Thyroid gland (tissue), 4 donors: ENCODE results near the gene SFTPA1. TPM values are rescaled to one million over a fixed set of nuclear protein-coding genes. Genes with fewer than 3 reads are reported as not detected.
"Not testable (repeated sequence)": the region's sequence is repeated elsewhere in the genome, so short reads cannot be mapped to it uniquely, and the experiment has no call there.

Experiments
- DNase-seq, 2 donors: peaks; one replicate each; pipeline ENCODE4 v3.0.0-alpha.2; 2019
- H3K27ac ChIP-seq, 3 donors: fragments of 200-600 bp; sonication (generic); 1 replicate in 2 of 3; 2 replicates in 1 of 3; pipeline ENCODE4 v1.5.1; 2016 to 2019; ENCODE audit warnings: mild to moderate bottlenecking in 1 of 3, moderate library complexity in 1 of 3
- H3K27me3 ChIP-seq: fragments of 200-600 bp; sonication (generic); one replicate; pipeline ENCODE4 v1.5.1; 2019
- H3K36me3 ChIP-seq, 2 donors: fragments of 200-600 bp; sonication (generic); one replicate each; pipeline ENCODE4 v1.5.1; 2016 to 2019
- H3K4me1 ChIP-seq, 2 donors: fragments of 200-600 bp; sonication (generic); one replicate each; pipeline ENCODE4 v1.5.1; 2017 to 2019
- H3K4me3 ChIP-seq, 3 donors: fragments of 200-600 bp; sonication (generic); replicated peaks in 1 of 3; 1 replicate in 2 of 3; 2 replicates in 1 of 3; pipeline ENCODE4 v1.5.1; 2016; ENCODE audit warnings: mild to moderate bottlenecking in 1 of 3
- H3K9me3 ChIP-seq: fragments of 200-600 bp; sonication (generic); one replicate; pipeline ENCODE4 v1.5.1; 2017
- POLR2A ChIP-seq, 2 donors: fragments of 450-650 bp; IDR thresholded peaks; one replicate each; pipeline ENCODE4 v1.6.1; 2017; ENCODE audit warnings: antibody characterized with exemption in 2 of 2, mild to moderate bottlenecking in 2 of 2, moderate library complexity in 1 of 2
- WGBS, 2 donors: methylation state at CpG; one replicate each; pipeline ENCODE4 v1.1.5; 2017; 5-methylcytosine and 5-hydroxymethylcytosine counted together
- intact Hi-C: fragments of 100-400 bp; cut with DNase I; formaldehyde crosslinking; loops from one replicate; pipeline ENCODE4 v1.15.1; 2023
- total RNA-seq, 4 donors: library from RNA; depleted of rRNA; stranded (reverse); fragments of >200 nt; gene quantifications; one replicate each; pipeline ENCODE4 v1.2.3, GENCODE V29; 2016
- TF ChIP-seq, protein P1 (sequence below), 6 experiments: fragments of 200-600 bp in 3 of 6; fragments of 450-650 bp in 3 of 6; sonication (generic) in 3 of 6; IDR thresholded peaks; one replicate each; pipeline ENCODE4 v1.5.1; 2016 to 2019; ENCODE audit warnings: antibody characterized with exemption in 6 of 6, mild to moderate bottlenecking in 2 of 6, inconsistent platforms in 1 of 6, moderate library complexity in 1 of 6

Gene SFTPA1
- total RNA-seq, 4 donors from 2014 or later, result not detected

DNA sequence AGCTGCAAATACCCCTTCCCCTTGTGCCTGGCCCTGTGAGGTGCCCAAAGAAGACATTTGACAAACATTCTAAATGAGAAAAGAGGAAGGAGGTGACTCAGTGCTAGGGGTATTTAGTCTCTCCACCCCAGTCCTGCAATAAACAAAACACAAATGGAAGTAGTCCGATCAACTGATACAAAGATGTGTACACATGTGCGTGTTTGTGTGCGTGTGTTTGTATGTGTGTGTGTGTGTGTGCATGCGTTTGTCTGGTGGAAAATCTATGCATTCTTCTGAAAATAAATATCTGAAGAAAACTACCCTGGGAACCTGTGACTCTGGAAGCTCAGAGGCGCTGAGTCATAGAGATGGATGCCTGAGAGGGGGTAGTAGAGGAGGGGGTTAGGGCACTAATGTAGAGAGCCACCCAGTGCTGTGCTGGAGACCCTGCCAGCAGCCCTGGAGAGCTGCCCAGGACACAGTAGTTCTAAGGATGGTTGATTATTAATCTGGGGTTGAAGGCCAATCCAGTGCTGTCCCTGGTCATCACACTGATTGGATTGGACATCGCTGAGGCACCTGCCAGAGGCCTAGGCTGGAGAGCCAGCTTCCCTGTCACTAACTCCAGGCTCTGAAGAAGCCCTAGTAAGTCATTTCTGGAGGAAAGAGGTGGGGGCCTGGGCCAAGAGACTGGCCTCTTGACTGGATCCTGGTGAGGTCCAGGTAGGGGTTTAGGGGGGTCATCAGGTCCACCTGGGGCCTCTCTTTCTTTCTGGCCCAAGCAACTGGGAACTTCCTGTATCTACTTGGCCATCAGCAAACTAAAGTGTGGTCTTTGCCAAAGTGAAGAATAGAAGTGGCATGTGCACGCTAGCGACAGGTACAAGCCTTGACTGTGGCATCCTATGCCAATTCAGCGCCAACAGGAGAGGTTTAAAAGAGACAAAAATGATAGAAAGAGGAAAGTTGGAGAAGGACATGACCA lies 18.5 kb downstream of the SFTPA1 start:
- H3K9me3 ChIP-seq, result no peaks in the 10 kb centered on the region
- TF ChIP-seq, protein P1, sequence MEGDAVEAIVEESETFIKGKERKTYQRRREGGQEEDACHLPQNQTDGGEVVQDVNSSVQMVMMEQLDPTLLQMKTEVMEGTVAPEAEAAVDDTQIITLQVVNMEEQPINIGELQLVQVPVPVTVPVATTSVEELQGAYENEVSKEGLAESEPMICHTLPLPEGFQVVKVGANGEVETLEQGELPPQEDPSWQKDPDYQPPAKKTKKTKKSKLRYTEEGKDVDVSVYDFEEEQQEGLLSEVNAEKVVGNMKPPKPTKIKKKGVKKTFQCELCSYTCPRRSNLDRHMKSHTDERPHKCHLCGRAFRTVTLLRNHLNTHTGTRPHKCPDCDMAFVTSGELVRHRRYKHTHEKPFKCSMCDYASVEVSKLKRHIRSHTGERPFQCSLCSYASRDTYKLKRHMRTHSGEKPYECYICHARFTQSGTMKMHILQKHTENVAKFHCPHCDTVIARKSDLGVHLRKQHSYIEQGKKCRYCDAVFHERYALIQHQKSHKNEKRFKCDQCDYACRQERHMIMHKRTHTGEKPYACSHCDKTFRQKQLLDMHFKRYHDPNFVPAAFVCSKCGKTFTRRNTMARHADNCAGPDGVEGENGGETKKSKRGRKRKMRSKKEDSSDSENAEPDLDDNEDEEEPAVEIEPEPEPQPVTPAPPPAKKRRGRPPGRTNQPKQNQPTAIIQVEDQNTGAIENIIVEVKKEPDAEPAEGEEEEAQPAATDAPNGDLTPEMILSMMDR (IDR thresholded peaks at IDR 0.05), result no peak
- TF ChIP-seq POLR2A (IDR thresholded peaks at IDR 0.05), result no peak
- no peaks in the 10 kb centered on the region for H3K27me3 ChIP-seq
- DNase-seq, result no peak
- WGBS, 2 donors, result 95 to 96% methylated on average over 9 of the region's 9 CpGs
- intact Hi-C loops, result no loop called here
- H3K4me3 ChIP-seq, result no peak overlapping the region
- no peaks in the 10 kb centered on the region for H3K36me3 ChIP-seq
- H3K4me1 ChIP-seq, result no peaks in the 10 kb centered on the region
- H3K27ac ChIP-seq, result no peak overlapping the region

DNA sequence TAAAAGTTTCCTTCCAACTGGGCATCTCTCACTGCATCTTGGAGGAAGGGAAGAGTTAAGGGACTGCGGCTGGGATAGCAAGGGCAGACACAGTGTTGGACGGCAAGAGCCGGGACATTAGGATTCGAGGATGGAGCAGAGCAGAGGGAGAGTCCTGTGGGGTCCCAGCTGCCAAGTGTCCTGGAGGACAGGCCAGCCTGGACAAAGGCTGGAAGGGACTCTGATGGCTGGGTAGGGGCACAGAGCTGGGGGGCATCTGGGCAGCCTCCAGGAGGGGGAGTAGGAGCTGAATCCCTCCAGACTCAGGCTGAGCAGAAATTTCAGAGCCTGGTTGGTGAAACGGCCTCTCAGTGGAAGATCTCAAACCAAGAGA lies 19.2 kb downstream of the SFTPA1 start:
- intact Hi-C loops, result no loop called here
- no peaks in the 10 kb centered on the region for H3K4me1 ChIP-seq
- H3K27ac ChIP-seq, result no peak overlapping the region
- H3K9me3 ChIP-seq, result no peaks in the 10 kb centered on the region
- 83 to 84% methylated on average over 5 of the region's 5 CpGs for WGBS, 2 donors
- TF ChIP-seq, protein P1 (IDR thresholded peaks at IDR 0.05), result no peak
- no peak for TF ChIP-seq POLR2A (IDR thresholded peaks at IDR 0.05)
- no peak overlapping the region for H3K4me3 ChIP-seq
- DNase-seq, result no peak
- H3K36me3 ChIP-seq, result no peaks in the 10 kb centered on the region
- H3K27me3 ChIP-seq, result no peaks in the 10 kb centered on the region

- H3K4me1 ChIP-seq, H3K27ac ChIP-seq, H3K27me3 ChIP-seq, intact Hi-C loops, DNase-seq, H3K36me3 ChIP-seq, H3K9me3 ChIP-seq, H3K4me3 ChIP-seq: not testable (repeated sequence)
- WGBS, 2 donors, result 85 to 87% methylated on average over 2 of the region's 2 CpGs
These were observed 26.0 kb downstream of the SFTPA1 start for GRCh38 chr10:79636654-79637199.

GRCh38 chr10:79638318-79638717 lies 27.6 kb downstream of the SFTPA1 start:
- intact Hi-C loops, result no loop called here
- Histone ChIP-seq H3K4me3 (no peak overlapping the region), H3K27ac (no peak overlapping the region), H3K9me3 (no peaks in the 10 kb centered on the region), H3K36me3 (no peaks in the 10 kb centered on the region), H3K4me1 (no peaks in the 10 kb centered on the region), H3K27me3 (no peaks in the 10 kb centered on the region)
- TF ChIP-seq POLR2A (IDR thresholded peaks at IDR 0.05), result no peak
- TF ChIP-seq, protein P1 (IDR thresholded peaks at IDR 0.05), result no peak
- WGBS, 2 donors, result 84 to 100% methylated on average over 3 of the region's 3 CpGs
- DNase-seq, result no peak

- DNase-seq, H3K4me3 ChIP-seq, intact Hi-C loops, H3K27ac ChIP-seq, H3K27me3 ChIP-seq, H3K9me3 ChIP-seq, H3K4me1 ChIP-seq, H3K36me3 ChIP-seq: not testable (repeated sequence)
- 84 to 94% methylated on average over 2 of the region's 2 CpGs for WGBS, 2 donors
These were observed 42.0 kb downstream of the SFTPA1 start for GRCh38 chr10:79652695-79653094.

- H3K36me3 ChIP-seq, DNase-seq, H3K4me1 ChIP-seq, H3K9me3 ChIP-seq, H3K4me3 ChIP-seq, intact Hi-C loops, H3K27me3 ChIP-seq, H3K27ac ChIP-seq: not testable (repeated sequence)
These were observed 52.5 kb downstream of the SFTPA1 start for GRCh38 chr10:79663287-79663686.

- DNase-seq, H3K4me3 ChIP-seq, intact Hi-C loops, H3K27ac ChIP-seq, H3K27me3 ChIP-seq, H3K4me1 ChIP-seq, H3K9me3 ChIP-seq, H3K36me3 ChIP-seq: not testable (repeated sequence)
- 85 to 97% methylated on average over 4 of the region's 4 CpGs for WGBS, 2 donors
These were observed 53.9 kb downstream of the SFTPA1 start for GRCh38 chr10:79664686-79665085.
